ENCODE data around the gene ERBB4.
"Not testable (repeated sequence)": the region's sequence is repeated elsewhere in the genome, so short reads cannot be mapped to it uniquely, and the experiment has no call there.

ERBB4 gene

DNA sequence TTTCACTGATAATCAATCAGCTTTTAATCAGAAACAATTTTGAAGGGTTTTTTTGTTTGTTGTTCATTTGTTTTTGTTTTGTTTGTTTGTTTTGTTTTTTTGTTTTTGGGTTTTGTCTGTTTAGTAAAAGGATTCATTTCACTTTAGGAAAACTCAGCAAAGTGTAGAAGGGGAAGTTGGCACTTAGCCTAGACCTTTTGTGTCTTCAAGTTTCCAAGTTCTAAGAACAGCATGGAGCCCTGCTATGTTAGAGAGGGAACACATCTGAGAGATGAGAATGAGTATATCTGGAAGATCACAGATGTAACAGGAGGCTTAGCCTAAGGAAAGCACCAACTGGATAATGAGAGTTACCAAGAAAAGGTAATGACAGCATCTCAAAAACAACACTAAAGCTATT, 501.5 kb downstream of the ERBB4 start:
- no peak for DNase-seq

DNA sequence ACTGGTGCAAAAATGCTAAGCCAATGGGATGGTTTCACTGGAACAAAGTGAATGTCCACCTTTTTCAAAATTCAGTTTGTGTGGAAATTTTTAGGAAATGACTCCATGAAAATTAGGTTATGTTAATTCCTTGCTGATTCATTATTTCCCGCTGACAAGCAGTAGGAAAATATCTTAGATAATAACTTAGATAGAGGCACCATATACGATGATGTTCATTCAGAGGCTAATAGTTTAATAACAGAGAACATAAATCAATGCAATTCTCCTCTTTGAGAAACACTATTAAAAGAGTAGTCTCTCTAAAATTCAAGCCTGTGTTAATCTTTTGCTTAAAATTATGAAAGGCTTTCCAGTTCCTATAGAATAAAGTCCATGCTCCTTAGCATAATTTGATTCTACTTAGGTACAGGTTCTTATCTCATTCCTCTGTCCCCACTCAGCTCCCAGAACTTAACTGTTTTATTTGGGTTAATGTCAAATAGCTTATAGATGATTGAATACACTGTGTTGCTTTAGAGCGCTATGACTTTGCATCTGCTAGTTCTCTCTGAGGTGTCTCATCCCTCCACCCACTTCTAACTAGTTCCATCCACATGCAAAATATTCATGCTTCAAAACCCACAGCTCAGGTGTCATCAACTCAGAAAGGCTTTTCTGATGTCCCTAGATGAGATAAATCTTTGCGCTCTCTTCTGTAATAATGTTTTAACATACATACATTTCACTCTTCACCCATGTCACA, 503.6 kb downstream of the ERBB4 start:
- no peak for DNase-seq

DNA sequence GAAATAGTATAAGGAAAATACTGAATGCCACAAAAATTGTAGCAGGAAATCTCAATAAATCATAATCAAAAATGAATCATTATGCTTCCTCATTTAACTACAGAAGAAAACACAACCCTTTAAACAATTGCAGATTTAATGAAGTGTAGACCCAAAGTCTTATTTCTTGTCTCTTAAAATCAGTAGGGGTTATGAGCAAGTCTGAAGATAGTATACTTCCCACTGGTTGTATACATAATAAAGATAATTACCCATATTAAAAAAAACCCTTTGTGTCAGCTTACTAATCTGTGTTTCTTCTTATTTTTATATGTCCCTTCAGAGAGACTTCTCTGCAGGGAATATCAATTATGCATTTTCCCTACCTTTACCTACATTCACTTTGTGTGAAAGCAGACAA, 504.7 kb downstream of the ERBB4 start:
- DNase-seq = no peak

DNA sequence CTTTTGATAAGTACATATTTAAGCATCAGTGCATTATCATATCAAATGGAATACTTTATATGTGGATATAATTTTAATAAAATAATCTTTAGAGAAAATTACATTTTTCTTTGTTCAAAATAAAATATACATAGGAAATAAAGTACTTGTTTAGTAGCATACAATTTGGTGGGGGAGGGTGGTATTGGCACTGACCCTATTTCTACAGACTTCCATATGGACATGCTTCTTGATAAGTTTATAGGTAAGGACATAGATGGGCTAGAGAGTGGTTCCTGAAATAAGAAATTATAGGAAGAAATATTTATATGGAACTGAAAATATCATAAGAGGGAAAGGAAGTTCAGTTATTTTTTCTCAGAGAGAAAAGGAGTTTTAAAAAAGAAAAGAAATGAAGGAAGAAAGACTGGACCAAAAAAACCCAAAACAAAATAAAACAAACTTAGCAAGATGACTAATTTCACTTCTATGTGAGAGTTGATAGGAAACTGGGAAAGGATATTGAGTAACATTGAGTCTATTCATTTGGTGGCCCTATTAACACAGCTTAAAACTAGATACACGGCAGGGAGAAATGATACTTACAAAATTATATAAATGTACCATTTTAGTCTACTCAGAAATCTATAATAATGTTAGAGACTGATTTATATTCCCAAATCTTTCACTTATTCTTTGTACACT, 505.9 kb downstream of the ERBB4 start:
- no peak for DNase-seq

DNA sequence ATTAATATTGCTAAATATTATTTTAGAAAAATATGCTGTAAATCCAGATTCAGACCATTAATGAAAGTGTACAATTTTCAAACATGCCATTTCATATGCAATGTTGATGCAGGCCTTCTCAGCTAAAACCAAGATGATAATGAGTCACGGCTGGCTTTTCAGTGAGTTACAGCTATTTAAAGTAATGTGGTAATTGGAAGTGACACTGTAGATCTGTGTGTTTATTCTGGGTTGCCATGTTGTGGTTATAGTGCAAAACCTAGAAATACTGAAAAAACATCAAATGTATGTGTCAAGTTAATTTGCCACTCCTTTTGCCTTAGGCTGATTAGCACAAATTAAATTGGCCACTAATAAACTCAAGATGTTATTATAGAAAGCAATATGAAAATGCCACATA, 506.6 kb downstream of the ERBB4 start:
- no peak for DNase-seq

DNA sequence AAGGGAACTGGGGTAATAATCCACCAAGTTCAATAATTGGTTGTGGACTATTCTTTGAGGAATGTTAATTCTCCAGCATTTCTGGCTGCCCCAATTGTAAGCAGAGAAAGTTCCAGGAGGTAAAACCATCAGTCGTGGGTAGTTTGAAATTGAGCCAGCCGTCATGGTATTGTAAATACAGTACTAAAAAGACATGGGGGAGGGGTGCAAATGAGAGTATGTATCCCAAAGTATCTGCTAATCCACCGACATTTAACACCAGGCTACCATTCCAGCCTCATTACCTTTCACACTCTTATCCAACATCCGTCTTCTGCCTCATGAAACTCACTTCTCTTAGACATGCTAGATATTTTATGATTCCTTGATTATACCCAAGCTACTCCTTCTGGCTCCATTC, 507.9 kb downstream of the ERBB4 start:
- DNase-seq = no peak

DNA sequence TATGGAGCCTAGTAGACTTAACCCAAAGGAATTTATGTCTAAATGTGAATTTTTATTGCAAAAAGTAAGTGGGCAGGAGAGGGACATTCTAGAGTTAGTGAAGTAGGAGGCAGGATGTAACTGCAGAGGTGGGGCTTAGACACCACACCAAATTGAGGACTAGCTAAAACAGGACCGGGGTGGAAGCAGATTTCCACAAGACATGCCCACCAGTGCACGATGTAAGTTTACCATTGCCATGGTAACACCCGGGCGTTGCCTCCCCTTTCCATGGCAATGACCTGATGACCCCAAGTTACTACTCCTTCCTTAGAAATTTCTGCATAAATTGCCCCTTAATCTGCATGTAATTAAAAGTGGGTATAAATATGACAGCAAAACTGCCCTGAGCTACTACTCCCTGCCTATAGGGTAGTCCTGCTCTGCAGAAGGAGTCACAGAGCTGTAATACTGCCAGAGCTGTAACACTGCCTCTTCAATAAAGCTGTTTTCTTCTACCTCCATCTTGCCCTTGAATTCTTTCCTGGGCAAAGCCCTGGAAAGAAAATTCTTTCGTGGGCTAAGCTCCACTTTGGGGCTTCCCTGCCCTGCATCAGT, 509.7 kb downstream of the ERBB4 start:
- no peak for DNase-seq

DNA sequence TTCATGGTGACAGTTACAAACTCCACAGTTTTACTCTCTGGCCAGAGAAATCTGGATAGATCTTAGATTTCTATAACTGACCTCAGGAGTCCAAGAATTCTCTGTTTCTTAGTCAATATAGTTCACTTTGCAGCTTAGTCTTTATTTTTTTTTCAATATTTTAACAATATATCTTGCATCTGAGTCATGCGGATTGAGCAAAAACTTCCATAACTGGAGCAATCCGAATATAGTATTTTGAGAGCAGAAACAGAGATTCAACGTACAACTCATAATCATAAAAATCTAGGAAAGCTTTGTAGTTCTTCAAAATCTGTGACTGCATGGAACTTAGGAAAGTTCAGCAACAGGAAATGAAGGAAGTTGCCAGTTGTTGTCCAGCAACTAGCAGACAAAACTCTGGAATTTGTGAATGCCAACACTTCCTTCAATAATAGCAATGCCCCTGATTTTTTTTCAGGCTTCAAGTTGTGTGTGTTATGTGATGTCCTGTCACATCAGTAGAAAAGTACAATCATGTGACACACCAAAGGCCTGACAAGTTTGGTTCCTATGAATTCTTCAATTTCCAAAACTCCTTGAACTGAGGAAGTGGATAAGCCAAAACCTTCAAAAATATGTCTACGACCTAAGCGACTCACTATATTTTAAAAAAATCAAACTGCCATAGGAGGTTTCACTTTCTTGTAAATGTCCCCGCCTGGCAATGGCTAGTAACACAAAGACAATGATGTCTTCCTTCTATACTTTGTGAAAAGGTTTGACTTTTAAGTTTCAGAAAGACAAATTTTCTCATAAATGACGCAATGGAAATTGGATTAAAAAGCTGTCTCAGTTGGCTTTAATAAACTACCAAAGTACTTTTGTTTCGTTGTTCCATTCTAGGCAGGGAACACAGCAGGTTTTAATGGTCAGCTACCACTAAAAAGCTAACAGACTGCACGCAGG, 510.6 kb downstream of the ERBB4 start:
- DNase-seq = no peak

DNA sequence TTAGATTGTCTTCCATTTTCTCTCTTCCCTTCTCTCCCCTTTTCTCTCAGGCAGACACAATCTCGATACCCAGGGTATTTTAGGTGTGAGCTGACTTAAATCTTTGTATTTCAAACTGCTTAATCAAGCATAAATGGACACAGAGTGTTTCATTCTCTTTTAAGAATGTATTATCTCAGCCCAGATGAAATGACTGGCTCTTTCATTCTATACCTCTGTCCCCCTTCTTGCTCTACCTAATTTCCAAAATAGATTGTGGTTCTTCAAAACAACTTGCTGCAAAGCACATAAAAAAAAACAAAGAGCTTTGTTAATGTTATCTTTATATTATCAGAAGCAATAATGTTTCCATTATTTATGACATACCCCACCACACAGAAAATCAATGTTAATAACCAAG, 514.6 kb downstream of the ERBB4 start:
- no peak for DNase-seq

DNA sequence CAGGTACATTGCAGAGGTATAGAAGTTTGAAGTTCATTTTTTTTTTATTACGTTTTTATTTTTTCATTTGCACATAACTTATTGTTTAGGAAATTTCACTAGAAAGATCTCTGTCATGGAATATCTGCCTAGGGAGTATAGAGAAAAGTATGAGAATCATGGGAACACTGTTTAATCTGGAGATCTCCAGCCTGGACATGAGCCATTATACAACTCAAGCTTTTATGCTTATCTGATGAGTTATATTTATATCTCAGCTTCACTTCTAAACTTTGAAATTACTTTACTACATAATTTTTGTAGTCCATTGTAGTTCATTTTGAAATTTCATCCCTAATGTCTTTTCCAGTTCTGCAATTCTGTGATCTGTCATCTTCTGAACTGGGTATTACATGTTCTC, 515.6 kb downstream of the ERBB4 start:
- no peak for DNase-seq

DNA sequence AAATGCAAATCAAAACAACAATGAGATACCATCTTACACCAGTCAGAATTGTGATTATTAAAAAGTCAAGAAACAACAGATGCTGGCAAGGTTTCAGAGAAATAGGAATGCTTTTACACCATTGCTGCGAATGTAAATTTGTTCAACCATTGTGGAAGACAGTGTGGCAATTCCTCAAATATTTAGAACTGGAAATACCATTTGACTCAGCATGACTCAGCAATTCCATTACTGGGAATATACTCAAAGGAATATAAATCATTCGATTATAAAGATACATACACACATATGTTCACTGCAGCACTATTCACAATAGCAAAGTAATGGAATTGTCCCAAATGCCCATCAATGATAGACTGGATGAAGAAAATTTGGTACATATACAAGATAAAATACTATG, 516.7 kb downstream of the ERBB4 start:
- no peak for DNase-seq

DNA sequence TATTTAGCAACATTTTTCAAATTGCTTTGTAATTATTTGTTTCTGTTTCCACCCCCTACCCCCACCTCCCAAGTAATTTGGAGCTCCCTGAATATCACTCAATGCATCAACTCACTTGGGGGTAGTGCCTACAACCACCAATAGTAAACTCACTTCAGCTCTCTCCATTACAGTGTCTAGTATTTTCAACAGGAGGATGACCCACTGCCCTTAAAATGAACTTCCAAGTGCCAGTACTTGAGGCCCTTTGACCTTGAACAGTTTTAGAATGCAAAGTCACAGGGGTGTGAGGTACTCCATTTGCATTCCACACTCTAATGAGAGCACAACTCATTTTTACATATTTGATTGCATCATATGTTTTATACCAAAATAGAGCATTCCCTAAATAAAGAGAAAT, 523.0 kb downstream of the ERBB4 start:
- no peak for DNase-seq

DNA sequence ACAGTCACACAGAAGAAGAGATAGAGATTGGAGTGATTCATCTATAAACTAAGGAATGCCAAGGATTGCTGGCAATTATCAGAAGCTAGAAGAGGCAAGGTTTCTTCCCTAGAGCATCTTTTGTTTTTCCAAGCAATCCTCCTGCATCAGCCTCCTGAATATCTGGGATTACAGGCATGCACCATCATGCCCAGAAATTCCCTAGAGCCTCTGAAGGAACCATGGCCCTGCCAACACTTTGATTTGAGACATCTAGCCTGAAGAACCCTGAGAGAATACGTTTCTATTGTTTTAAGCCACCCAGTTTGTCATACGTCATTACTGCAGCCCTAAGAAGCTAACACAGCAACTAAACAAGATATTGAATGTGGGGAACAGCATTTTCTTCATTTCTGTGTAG, 525.0 kb downstream of the ERBB4 start:
- DNase-seq = no peak

DNA sequence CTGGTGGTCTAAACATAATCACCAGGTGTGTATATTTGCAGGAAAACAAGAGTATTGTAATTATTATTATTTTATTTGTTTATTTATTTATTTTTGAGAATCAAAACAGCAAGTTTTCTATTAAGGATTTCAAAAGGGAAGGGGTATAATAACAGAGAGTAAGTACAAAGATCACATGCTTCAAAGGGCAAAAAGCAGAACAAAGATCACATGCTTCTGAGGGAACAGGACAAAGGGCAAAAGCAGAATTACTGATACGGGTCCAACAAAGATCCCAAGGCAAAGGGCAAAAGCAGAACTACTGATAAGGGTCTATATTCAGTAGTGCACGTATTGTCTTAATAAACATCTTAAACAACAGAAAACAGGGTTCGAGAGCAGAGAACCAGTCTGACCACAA, 528.3 kb downstream of the ERBB4 start:
- not testable (repeated sequence) for DNase-seq

DNA sequence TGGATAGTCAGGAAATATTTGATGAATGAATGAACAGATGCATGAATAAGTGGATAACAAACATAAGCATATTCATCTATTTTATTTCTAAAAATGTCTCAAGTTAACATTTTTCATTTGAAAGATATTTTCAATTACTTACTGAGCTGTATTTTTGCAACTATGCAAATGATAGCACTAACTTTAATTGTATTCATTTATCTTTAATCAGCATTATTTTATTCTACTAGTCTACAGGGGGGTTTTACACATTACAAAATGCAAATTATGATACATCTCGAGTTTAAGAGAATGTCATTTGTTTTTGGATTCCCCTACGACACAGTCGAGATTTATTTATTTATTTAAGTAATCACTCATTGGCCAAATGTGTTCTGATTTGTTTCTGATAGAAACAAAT, 530.6 kb downstream of the ERBB4 start:
- DNase-seq = no peak

DNA sequence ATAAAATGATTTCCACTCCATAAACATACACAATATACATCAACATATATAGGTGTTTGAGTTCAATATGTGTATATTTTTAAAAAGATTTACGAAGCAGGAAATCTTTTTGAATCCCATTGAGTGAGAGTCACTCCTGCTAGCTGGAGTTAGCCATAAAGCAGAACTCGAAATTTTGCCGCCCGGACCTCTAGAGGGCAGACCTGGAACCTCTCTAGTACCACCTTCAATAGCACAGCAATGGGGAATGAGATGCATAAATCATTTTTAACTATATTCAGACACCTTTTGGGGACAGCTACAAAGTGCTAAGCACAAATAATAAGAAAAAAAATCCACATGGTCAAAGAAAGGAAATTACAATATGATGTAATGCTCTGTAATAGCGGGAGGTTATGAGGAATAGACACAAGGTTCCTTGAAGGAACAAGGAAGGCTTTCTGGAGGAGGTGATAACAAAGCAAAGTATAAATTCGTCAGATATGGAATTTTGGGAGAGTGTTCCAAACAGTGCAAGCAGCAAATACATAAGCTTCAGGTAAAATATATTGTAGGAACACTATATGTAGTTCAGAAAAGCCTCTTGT, 533.4 kb downstream of the ERBB4 start:
- DNase-seq = no peak

DNA sequence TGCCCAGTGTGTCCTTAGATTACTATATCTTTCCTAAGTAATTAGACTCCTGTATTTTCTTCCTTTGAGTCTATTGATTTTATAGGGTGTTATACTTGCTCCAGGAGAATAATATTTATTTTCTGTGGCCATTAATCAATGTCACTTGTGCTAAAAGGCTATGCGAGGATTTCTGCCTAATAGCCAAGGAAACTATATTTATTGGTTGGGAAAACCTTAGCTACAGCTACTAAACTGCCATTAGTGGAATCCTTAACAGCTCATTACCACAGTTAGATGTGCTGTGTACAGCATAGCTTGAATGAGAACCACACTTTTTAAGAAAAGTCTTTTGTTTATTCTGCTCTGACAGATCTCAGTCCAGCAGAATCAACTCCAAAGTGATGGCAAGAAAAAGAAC, 537.3 kb downstream of the ERBB4 start:
- no peak for DNase-seq

DNA sequence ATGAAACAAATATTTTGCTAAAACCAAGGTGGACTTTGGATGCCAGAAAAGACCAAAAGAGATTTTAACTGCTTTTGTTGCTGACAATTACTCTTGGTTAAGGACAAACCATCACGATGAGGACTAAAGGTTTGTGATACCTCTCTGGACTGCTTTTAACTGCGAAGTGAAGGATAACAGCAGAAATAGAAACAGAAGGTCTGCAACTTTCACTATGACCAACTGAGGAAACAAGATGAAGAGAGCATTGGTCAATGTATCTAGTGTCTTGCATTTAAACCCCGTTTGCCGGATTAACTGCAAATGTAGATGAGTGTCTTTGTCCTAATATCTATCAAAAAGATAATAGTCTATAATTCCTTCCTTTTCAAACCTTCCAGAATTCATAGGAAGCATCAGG, 541.7 kb downstream of the ERBB4 start:
- DNase-seq = no peak

DNA sequence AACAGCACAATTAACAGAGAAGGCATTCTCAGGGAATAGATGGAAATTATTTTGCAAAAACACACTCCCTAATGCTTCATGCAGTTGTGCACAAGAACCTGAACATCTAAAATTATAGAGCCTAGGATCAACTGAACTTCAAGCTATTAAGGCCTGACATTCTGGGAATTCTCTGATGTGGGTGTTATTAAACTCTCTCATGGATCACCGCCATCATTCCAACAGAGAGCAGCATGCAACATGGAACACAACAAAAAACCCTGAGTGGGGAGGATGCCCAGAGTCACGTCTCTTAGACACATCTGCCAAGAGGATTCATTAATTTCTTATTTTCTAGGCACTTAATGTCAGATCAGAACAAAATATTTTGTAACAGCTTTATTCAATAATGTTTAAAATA, 543.8 kb downstream of the ERBB4 start:
- no peak for DNase-seq

DNA sequence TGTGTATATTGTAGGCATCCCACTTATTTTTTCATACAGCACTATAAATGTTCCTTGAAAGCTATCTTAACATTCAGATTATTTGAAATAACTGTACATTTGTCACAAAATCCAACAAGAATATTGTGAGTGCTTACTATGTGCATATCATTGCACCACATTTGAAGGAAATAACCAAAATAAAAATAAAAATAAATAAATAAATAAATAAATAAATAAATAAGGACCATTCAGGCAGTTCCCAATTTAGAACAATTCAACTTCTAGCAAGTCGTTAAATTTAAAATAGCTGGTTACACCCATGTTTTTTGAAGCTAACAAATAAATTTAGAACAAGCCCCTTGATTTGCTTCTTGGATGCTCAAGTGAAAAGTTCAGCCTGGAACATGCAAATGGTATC, 548.3 kb downstream of the ERBB4 start:
- DNase-seq = no peak

DNA sequence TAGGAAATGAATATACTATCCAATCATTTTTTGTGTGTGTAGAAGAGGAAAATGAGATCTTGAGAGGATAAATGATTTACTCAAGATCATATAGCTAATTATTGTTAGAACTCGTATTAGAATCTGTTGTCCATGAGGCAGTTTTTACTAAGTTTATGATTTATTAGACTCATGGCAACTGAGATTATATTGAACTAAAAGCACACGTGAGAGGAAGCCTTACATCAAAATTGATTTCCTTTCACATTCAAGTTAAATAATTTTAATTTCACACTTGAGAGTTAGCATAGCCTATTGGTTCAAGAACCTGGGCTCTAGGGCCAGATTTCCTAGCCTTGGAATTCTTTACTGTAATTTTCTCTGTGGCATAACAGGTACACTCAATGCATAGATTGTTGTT, 552.3 kb downstream of the ERBB4 start:
- no peak for DNase-seq

DNA sequence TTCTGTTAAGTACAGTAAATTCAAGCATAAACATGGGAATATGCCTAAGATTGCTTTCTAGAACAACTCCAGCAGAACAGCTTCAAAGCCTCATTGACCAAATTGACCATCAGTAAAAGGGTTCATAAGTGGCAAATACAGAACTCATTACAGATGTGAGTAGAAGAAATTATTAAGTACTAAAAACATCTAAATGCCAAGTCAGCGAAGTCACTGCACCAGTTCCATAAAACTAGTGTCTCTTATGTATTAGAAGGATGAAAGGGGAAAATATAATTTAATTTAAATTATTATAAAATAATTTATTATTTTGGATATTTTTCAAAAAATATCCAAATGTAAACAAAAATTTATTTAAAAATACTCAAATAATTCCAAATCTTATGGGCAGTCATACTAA, 553.2 kb downstream of the ERBB4 start:
- DNase-seq = no peak

DNA sequence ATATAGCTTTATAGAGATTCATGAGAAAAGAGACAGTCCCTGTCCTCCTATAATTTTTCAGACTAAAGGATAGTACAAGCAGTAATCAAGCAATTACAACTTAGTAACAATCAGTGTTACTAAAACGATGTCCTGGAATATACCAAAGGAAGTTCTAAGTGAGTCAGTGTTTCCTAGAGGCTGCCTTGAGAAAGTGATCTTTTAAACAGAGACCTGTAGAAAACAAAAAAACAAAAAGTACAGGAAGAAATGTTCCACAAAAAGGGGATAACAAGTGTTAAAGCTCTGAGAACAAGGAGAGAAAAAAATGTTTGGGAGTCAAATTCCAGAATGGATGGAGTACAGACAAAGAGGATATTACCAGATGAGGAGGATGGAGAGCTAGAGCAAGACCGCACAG, 556.4 kb downstream of the ERBB4 start:
- DNase-seq = no peak
